Breast epithelium (tissue), 4 donors: ENCODE results near the gene SP140. TPM values are rescaled to one million over a fixed set of nuclear protein-coding genes. Genes with fewer than 3 reads are reported as not detected.
"Not testable (repeated sequence)": the region's sequence is repeated elsewhere in the genome, so short reads cannot be mapped to it uniquely, and the experiment has no call there.

Source experiments
- DNase-seq, 2 donors: peaks; one replicate each; pipeline ENCODE4 v3.0.0-alpha.2; 2019; ENCODE audit warnings: low spot score in 2 of 2
- H3K27ac ChIP-seq, 2 donors: fragments of 200-600 bp; sonication (generic) in 1 of 2; one replicate each; pipeline ENCODE4 v1.5.1; 2016 to 2019; ENCODE audit warnings: mild to moderate bottlenecking in 1 of 2
- H3K27me3 ChIP-seq, 2 donors: fragments of 200-600 bp; sonication (generic) in 1 of 2; one replicate each; pipeline versions ENCODE4 v1.5.1 to v1.6.0; 2017 to 2019; ENCODE audit warnings: control low read depth in 1 of 2, mild to moderate bottlenecking in 1 of 2
- H3K36me3 ChIP-seq: fragments of 200-600 bp; one replicate; pipeline ENCODE4 v1.5.1; 2019
- H3K4me1 ChIP-seq, 2 donors: fragments of 200-600 bp; sonication (generic); one replicate each; pipeline ENCODE4 v1.5.1; 2016 to 2019; ENCODE audit warnings: control low read depth in 1 of 2
- H3K4me3 ChIP-seq, 3 donors: fragments of 200-600 bp; sonication (generic); 1 replicate in 2 of 3; 2 replicates in 1 of 3; pipeline ENCODE4 v1.5.1; 2016 to 2019; ENCODE audit warnings: mild to moderate bottlenecking in 3 of 3, moderate library complexity in 2 of 3
- H3K9me3 ChIP-seq, 2 donors: fragments of 200-600 bp; sonication (generic) in 1 of 2; one replicate each; pipeline ENCODE4 v1.5.1; 2016 to 2019; ENCODE audit warnings: control low read depth in 1 of 2
- CTCF ChIP-seq, 3 donors: fragments of 450-650 bp; IDR thresholded peaks; one replicate each; pipeline ENCODE4 v1.5.1; 2016 to 2017; ENCODE audit warnings: antibody characterized with exemption in 3 of 3, mild to moderate bottlenecking in 3 of 3, moderate library complexity in 3 of 3
- POLR2A ChIP-seq: fragments of 450-650 bp; IDR thresholded peaks from one replicate; pipeline ENCODE4 v1.6.1; 2016; ENCODE audit warnings: antibody characterized with exemption, mild to moderate bottlenecking, moderate library complexity
- POLR2AphosphoS5 ChIP-seq, 3 donors: sonication (generic); formaldehyde crosslinking; IDR thresholded peaks; one replicate each; pipeline ENCODE4 v1.6.1; 2017; ENCODE audit warnings: antibody characterized with exemption in 3 of 3
- intact Hi-C: fragments of 100-400 bp; cut with DNase I; formaldehyde crosslinking; loops from one replicate; pipeline ENCODE4 v1.15.1; 2023; ENCODE audit warnings: low total_unique reads
- total RNA-seq, 3 donors: library from RNA; depleted of rRNA; stranded (reverse); fragments of >200 nt; gene quantifications; one replicate each; pipeline ENCODE4 v1.1.0, GENCODE V29; 2016

The SP140 gene
- total RNA-seq, 3 donors from 2014 or later = 1.1 to 7.9 (median 2.6) TPM

GRCh38 chr2:230330725-230331124 lies 105.2 kb downstream of the SP140 start:
- no peaks in the 10 kb centered on the region for H3K36me3 ChIP-seq

GRCh38 chr2:230335461-230335863 lies 109.9 kb downstream of the SP140 start:
- intact Hi-C loops = no loop called here
- Histone ChIP-seq H3K36me3 (no peaks in the 10 kb centered on the region), H3K9me3 (no peaks in the 10 kb centered on the region), H3K4me3 (peak overlapping the region in 1 of 3 donors; percentile 33), H3K4me1 (no peaks in the 10 kb centered on the region), H3K27ac (peak overlapping the region; percentile 14 to 52), H3K27me3 (no peaks in the 10 kb centered on the region)
- DNase-seq = no peak
- TF ChIP-seq POLR2AphosphoS5 (IDR thresholded peaks at IDR 0.05) = no peak
- TF ChIP-seq POLR2A = no peak
- no peak for TF ChIP-seq CTCF (IDR thresholded peaks at IDR 0.05)

More at GRCh38 chr2:230330725-230331124, 105.2 kb downstream of the SP140 start:
- Histone ChIP-seq H3K4me1 (no peaks in the 10 kb centered on the region), H3K9me3 (no peaks in the 10 kb centered on the region), H3K27me3 (no peaks in the 10 kb centered on the region), H3K27ac (no peak overlapping the region), H3K4me3 (no peak overlapping the region)
- no peak for DNase-seq
- no peak for TF ChIP-seq POLR2AphosphoS5 (IDR thresholded peaks at IDR 0.05)
- TF ChIP-seq POLR2A = no peak
- intact Hi-C loops = no loop called here

DNA sequence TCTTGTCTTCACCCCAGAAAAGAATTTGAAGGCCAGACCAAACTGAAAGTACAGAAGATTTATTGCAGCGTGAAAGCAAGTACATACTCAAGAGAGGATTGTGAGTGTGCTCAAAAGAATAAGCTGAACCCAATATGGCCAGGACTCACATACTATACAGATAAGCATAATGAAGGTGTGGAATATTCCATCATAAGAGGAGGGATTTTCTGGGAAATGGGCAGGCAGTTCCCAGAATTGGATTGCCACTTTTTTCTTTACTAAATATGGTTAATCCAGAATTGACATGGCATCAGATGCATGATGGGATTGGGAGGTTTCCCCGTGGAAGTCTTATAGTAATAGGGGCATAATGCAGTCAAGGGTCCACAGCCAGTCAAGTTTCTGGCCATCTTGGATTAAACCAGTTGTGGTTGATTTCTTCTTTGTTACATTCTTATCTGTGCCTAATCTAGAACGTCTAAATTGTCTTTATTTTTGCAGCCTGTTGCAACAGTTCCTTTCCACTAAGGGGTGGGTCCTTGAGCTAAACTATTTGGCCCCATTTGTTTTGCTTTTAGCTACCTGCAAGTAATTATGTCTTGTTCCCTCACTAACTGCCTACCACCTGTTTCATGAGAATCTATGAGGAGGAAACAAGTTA lies 110.4 kb downstream of the SP140 start:
- DNase-seq = no peak
- Histone ChIP-seq H3K36me3 (no peaks in the 10 kb centered on the region), H3K4me1 (no peaks in the 10 kb centered on the region), H3K27me3 (no peaks in the 10 kb centered on the region), H3K27ac (peak overlapping the region; percentile 14 to 52), H3K9me3 (no peaks in the 10 kb centered on the region), H3K4me3 (no peak overlapping the region)
- intact Hi-C loops = no loop called here
- no peak for TF ChIP-seq CTCF (IDR thresholded peaks at IDR 0.05)
- TF ChIP-seq POLR2AphosphoS5 (IDR thresholded peaks at IDR 0.05) = no peak
- TF ChIP-seq POLR2A = no peak

DNA sequence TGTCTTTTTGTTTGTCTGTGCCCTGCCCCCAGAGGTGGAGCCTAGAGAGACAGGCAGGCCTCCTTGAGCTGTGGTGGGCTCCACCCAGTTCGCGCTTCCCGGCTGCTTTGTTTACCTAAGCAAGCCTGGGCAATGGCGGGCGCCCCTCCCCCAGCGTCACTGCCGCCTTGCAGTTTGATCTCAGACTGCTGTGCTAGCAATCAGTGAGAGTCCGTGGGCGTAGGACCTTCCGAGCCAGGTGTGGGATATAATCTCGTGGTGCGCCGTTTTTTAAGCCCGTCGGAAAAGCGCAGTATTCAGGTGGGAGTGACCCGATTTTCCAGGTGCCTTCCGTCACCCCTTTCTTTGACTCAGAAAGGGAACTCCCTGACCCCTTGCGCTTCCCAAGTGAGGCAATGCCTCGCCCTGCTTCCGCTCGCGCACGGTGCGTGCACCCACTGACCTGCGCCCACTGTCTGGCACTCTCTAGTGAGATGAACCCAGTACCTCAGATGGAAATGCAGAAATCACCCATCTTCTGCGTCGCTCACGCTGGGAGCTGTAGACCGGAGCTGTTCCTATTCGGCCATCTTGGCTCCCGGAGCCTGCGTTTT lies 116.5 kb downstream of the SP140 start:
- H3K27ac ChIP-seq, H3K27me3 ChIP-seq, intact Hi-C loops, H3K4me1 ChIP-seq, H3K36me3 ChIP-seq, H3K9me3 ChIP-seq, DNase-seq, H3K4me3 ChIP-seq: not testable (repeated sequence)

DNA sequence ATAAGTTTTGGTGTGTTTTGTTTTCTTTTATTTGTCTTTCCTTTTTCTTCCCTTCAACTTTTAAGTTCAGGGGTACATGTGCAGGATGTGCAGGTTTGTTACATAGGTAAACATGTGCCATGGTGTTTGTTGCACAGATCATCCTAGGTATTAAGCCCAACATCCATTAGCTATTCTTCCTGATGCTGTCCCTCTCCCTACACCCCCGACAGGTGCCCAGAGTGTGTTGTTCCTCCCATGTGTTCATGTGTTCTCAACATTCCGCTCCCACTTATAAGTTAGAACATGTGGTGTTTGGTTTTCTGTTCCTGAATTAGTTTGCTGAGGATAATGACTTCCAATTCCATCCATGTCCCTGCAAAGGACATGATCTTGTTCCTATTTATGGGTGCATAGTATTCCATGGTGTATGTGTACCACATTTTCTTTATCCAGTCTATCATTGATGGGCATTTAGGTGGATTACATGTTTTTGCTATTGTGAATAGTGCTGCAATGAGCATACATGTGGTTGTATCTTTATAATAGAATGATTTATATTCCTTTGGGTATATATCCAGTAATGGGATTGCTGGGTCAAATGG lies 117.6 kb downstream of the SP140 start:
- H3K9me3 ChIP-seq, H3K4me3 ChIP-seq, intact Hi-C loops, H3K27me3 ChIP-seq, H3K36me3 ChIP-seq, H3K27ac ChIP-seq, H3K4me1 ChIP-seq, DNase-seq: not testable (repeated sequence)

DNA sequence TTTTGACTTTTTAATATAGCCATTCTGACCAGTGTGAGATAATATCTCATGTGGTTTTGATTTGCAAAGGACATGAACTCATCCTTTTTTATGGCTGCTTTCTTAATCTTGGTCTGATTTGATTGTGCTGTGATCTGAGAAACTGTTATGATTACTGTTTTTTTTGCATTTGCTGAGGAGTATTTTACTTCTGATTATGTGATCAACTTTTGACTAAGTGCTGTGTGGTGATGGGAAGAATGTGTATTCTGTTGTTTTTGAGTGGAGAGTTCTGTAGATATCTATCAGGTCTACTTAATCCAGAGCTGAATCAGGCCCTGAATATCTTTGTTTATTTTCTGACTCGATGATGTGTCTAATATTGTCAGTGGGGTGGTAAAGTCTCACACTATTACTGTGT lies 118.2 kb downstream of the SP140 start:
- Histone ChIP-seq H3K9me3 (peaks cover 0 to 6% of the 10 kb centered on the region in 2 donors), H3K27ac (no peak overlapping the region), H3K4me1 (no peaks in the 10 kb centered on the region), H3K27me3 (no peaks in the 10 kb centered on the region), H3K4me3 (no peak overlapping the region), H3K36me3 (no peaks in the 10 kb centered on the region)
- DNase-seq = no peak
- intact Hi-C loops = no loop called here
- TF ChIP-seq POLR2A = no peak
- TF ChIP-seq POLR2AphosphoS5 (IDR thresholded peaks at IDR 0.05) = no peak
- TF ChIP-seq CTCF (IDR thresholded peaks at IDR 0.05) = no peak
